ENCODE results near the gene ACTA2. TPM values are rescaled to one million over a fixed set of nuclear protein-coding genes. Genes with fewer than 3 reads are reported as not detected.

ACTA2 gene
- total RNA-seq, 1 donor from 2014 or later, result 42.4 TPM

DNA sequence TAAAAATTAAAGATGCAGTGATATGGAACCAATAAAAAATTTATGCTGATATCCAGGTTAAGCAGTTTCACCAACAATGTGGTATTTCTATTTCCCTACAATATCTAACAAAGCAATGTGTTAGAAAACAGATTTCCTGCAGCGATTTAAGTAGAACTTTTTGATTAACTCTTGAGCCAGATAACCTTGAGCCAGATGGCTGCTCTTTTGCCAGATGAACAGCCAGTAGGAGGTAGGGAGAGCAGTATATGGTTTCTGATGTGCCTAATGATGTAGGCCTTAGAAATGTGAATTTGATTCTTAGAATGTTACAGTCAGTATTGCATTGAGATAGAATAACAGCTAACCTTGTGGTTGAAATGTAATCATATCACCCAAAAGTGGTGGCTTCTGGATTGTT, 41.5 kb downstream of the ACTA2 start:
- TF ChIP-seq, protein P1, sequence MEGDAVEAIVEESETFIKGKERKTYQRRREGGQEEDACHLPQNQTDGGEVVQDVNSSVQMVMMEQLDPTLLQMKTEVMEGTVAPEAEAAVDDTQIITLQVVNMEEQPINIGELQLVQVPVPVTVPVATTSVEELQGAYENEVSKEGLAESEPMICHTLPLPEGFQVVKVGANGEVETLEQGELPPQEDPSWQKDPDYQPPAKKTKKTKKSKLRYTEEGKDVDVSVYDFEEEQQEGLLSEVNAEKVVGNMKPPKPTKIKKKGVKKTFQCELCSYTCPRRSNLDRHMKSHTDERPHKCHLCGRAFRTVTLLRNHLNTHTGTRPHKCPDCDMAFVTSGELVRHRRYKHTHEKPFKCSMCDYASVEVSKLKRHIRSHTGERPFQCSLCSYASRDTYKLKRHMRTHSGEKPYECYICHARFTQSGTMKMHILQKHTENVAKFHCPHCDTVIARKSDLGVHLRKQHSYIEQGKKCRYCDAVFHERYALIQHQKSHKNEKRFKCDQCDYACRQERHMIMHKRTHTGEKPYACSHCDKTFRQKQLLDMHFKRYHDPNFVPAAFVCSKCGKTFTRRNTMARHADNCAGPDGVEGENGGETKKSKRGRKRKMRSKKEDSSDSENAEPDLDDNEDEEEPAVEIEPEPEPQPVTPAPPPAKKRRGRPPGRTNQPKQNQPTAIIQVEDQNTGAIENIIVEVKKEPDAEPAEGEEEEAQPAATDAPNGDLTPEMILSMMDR (conservative IDR thresholded peaks at IDR 0.05; ENCODE audit: low read depth, low read length), result no peak
- H3K4me3 ChIP-seq (ENCODE audit: low read depth, low read length), result no peak overlapping the region
- DNase-seq (ENCODE audit: low read depth), result no peak

GRCh38 chr10:88908194-88908593, 44.4 kb downstream of the ACTA2 start:
- H3K4me3 ChIP-seq (ENCODE audit: low read depth, low read length), result no peak overlapping the region
- TF ChIP-seq, protein P1 (conservative IDR thresholded peaks at IDR 0.05; ENCODE audit: low read depth, low read length), result no peak
- no peak for DNase-seq (ENCODE audit: low read depth)

DNA sequence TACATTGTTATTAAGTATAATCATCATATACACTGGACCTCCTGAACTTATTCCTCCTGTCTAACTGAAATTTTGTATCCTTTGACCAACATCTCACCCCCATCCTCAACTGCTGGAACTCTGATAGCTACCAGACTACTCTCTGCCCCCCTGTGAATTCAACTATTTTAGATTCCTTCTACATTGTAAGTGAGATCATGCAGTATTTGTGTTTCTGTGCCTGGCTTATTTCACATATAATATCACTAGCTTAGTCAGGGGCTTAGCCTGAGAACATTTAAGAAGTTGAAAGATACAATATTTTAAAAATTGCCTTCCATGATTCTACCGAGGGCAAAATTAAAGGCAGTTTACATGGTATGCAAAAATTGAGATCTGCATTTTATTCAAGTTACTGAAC, 45.7 kb downstream of the ACTA2 start:
- TF ChIP-seq, protein P1 (conservative IDR thresholded peaks at IDR 0.05; ENCODE audit: low read depth, low read length), result no peak
- no peak for DNase-seq (ENCODE audit: low read depth)
- H3K4me3 ChIP-seq (ENCODE audit: low read depth, low read length), result no peak overlapping the region

DNA sequence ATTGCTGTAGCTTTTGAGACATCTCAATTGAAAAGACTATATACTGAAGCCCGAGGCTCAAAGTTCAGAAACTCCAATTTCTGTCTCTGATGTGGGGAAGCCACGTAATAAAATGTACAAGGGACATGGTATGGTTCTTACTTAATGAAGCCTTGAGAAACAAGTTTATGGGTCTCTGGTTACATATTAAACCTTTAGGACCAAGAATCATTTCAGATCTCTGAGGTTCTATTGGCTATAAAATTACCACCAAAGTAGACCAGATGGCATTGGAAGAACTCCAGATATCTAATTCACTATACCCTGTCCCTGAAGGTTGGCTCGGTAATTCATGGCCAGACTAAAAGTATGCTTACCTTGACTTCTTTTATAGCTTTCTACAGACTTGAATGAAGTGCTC, 48.9 kb downstream of the ACTA2 start:
- TF ChIP-seq, protein P1 (conservative IDR thresholded peaks at IDR 0.05; ENCODE audit: low read depth, low read length), result no peak
- no peak for DNase-seq (ENCODE audit: low read depth)
- no peak overlapping the region for H3K4me3 ChIP-seq (ENCODE audit: low read depth, low read length)

GRCh38 chr10:88901984-88902789, 50.4 kb downstream of the ACTA2 start:
- TF ChIP-seq, protein P1 (conservative IDR thresholded peaks at IDR 0.05; ENCODE audit: low read depth, low read length), result no peak
- DNase-seq (ENCODE audit: low read depth), result no peak

DNA sequence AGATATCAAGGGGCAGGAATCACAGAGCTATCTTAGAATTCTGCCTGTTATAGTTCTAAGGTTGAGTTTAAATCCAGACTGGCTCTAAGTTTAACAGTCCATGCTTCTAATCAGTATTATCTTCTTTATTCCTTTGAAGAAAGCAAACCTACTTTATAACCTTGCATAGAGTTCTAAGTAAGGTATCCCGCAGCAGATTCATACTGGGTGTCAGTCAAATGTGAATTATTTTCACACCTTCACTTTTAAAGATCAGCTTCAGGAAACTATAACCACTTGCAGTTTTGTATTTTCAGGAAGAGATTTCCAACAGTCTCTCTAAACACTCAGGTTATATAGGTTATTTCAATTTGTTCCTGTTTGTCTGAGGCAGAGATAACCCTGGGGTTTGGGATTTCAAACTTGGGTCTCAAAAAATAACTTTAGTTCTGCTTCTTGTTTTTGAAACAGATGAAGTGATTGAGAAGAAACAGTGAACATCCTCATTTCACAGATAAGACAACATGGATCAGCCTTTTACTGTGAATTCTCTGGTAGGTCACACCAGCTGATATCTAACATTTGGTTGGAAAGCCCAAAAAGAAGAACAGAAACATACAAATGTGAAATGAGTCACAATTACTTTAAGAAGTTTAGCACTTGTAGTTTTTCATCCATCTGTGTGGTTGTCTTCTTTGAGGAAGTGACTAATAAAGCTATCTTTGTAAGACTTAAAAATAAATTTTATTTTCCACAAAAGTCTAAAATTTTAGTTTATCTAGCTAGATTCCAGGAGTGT, 51.2 kb downstream of the ACTA2 start:
- H3K4me3 ChIP-seq (ENCODE audit: low read depth, low read length), result no peak overlapping the region
- TF ChIP-seq, protein P1 (conservative IDR thresholded peaks at IDR 0.05; ENCODE audit: low read depth, low read length), result no peak
- no peak for DNase-seq (ENCODE audit: low read depth)

More at GRCh38 chr10:88901984-88902789, 50.4 kb downstream of the ACTA2 start:
- H3K4me3 ChIP-seq (ENCODE audit: low read depth, low read length), result no peak overlapping the region

All from epithelial cell of proximal tubule (primary cell).